HepG2 (cell line): ENCODE data around the gene SRSF3. TPM values are rescaled to one million over a fixed set of nuclear protein-coding genes. Genes with fewer than 3 reads are reported as not detected.

Experiments used
- CEBPG ChIP-seq: IDR thresholded peaks from 2 replicates; pipeline ENCODE4 v1.6.1; 2016
- HNF4G ChIP-seq, 2 experiments: sonication (generic) in 1 of 2; formaldehyde crosslinking in 1 of 2; IDR thresholded peaks; 2 replicates each; pipeline versions ENCODE4 v1.4.0 to v1.6.1; 2011 to 2020; ENCODE audit warnings: borderline replicate concordance in 2 of 2, low read depth in 2 of 2, mild to moderate bottlenecking in 2 of 2, low read length in 1 of 2, missing genetic modification reagents in 1 of 2, moderate library complexity in 1 of 2
- NFYB ChIP-seq: sonication (generic); formaldehyde crosslinking; IDR thresholded peaks from 2 replicates; pipeline ENCODE4 v1.4.0; 2020; ENCODE audit warnings: missing genetic modification reagents
- NR2F6 ChIP-seq, 2 experiments: IDR thresholded peaks; 2 replicates each; pipeline ENCODE4 v1.6.1; 2016; ENCODE audit warnings: antibody characterized with exemption in 1 of 2, mild to moderate bottlenecking in 1 of 2
- PPARG ChIP-seq: conservative IDR thresholded peaks from 2 replicates; pipeline ENCODE4 v1.6.1; 2016; ENCODE audit warnings: missing biosample characterization, missing genetic modification reagents
- PRPF4 ChIP-seq: fragments of 200-400 bp; formaldehyde crosslinking; IDR thresholded peaks from 2 replicates; pipeline ENCODE4 v1.6.1; 2016; ENCODE audit warnings: low read length, low read depth; ENCODE audit not compliant: poor library complexity, severe bottlenecking
- RARA ChIP-seq: IDR thresholded peaks from 2 replicates; pipeline ENCODE4 v1.6.1; 2016; ENCODE audit warnings: missing genetic modification reagents, missing compliant biosample characterization
- SOX13 ChIP-seq, 3 experiments: fragments of 450-650 bp in 1 of 3; sonication (generic) in 1 of 3; formaldehyde crosslinking in 1 of 3; IDR thresholded peaks in 2 of 3; conservative IDR thresholded peaks in 1 of 3; 2 replicates each; pipeline versions ENCODE4 v1.5.0 to v1.6.1; 2016 to 2020; ENCODE audit warnings: antibody characterized with exemption in 1 of 3, mild to moderate bottlenecking in 1 of 3, missing compliant biosample characterization in 1 of 3, missing genetic modification reagents in 1 of 3, moderate library complexity in 1 of 3
- SSRP1 ChIP-seq: IDR thresholded peaks from 2 replicates; pipeline ENCODE4 v1.6.1; 2016; ENCODE audit warnings: control low read depth
- TGIF2 ChIP-seq: IDR thresholded peaks from 2 replicates; pipeline ENCODE4 v1.6.1; 2016; ENCODE audit warnings: control low read depth, missing compliant biosample characterization
- ZNF432 ChIP-seq: sonication (generic); formaldehyde crosslinking; IDR thresholded peaks from 2 replicates; pipeline ENCODE4 v1.5.0; 2020; ENCODE audit warnings: missing genetic modification reagents, mild to moderate bottlenecking, borderline replicate concordance
- polyA plus RNA-seq, 8 experiments: library from polyadenylated mRNA; depleted of rRNA in 3 of 8; stranded (reverse) in 7 of 8; unstranded in 1 of 8; fragments of >200 nt; fragmentation: Illumina TruSeq in 4 of 8; extraction: Trizol in 4 of 8; gene quantifications; 2 replicates each; pipeline versions ENCODE4 v1.2.1 to v1.2.3, GENCODE V29; 2011 to 2016; ENCODE audit warnings: low read depth in 4 of 8, missing spikeins in 1 of 8, mixed read lengths in 1 of 8; ENCODE audit not compliant: insufficient read depth in 1 of 8
- total RNA-seq, 5 experiments: library from RNA; depleted of rRNA; stranded (reverse); fragments of >200 nt; fragmentation: Illumina TruSeq; extraction: Trizol; gene quantifications; 2 replicates each; pipeline ENCODE4 v1.2.3, GENCODE V29; 2016; ENCODE audit warnings: low read depth in 1 of 5
- TF ChIP-seq, protein P1 (sequence below): sonication (generic); formaldehyde crosslinking; IDR thresholded peaks from 2 replicates; pipeline ENCODE4 v1.4.0; 2020; ENCODE audit warnings: missing genetic modification reagents, borderline replicate concordance
- TF ChIP-seq, protein P2 (sequence below): conservative IDR thresholded peaks from 2 replicates; pipeline ENCODE4 v1.6.1; 2018; ENCODE audit warnings: missing genetic modification reagents
- TF ChIP-seq, protein P3 (sequence below): sonication (generic); IDR thresholded peaks from 2 replicates; pipeline ENCODE4 v1.6.1; 2016; ENCODE audit warnings: low read depth, borderline replicate concordance
- TF ChIP-seq, protein P4 (sequence below): IDR thresholded peaks from 2 replicates; pipeline ENCODE4 v1.4.0; 2020; ENCODE audit warnings: mild to moderate bottlenecking, missing genetic modification reagents
- TF ChIP-seq, protein P5 (sequence below): sonication (generic); formaldehyde crosslinking; IDR thresholded peaks from 2 replicates; pipeline ENCODE4 v1.8.1; 2023; ENCODE audit warnings: mild to moderate bottlenecking, inconsistent platforms, moderate library complexity, missing genetic modification reagents, borderline replicate concordance
- TF ChIP-seq, protein P6 (sequence below): sonication (generic); formaldehyde crosslinking; IDR thresholded peaks from 2 replicates; pipeline ENCODE4 v1.5.1; 2020; ENCODE audit warnings: missing genetic modification reagents, mild to moderate bottlenecking, borderline replicate concordance

Gene SRSF3
- total and polyA plus RNA-seq, 2 of the 13 experiments (the other 11 are each of a cell fraction or from before 2014, with no cell fraction given) = 206 to 684 TPM

DNA sequence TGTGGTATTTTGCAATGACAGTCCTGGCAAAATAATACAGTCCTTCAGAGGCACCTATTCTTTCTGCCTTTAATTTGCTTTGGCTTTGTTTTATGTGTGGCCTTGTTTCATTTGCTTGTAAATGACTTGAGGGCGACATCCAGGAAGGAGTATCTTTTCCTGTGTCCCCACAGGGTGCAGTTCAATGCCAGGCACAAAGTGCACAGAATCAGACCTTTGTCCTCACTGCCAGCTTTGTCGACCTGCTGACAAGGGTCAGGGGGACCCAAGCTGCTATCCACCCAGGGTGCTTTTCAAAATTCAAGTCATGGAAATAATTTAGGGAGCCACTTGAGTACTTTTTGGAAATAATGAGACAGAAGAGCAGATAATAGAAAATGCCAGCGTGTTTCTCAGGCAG, 47.4 kb downstream of the SRSF3 start (continued):
- TF ChIP-seq, protein P1, sequence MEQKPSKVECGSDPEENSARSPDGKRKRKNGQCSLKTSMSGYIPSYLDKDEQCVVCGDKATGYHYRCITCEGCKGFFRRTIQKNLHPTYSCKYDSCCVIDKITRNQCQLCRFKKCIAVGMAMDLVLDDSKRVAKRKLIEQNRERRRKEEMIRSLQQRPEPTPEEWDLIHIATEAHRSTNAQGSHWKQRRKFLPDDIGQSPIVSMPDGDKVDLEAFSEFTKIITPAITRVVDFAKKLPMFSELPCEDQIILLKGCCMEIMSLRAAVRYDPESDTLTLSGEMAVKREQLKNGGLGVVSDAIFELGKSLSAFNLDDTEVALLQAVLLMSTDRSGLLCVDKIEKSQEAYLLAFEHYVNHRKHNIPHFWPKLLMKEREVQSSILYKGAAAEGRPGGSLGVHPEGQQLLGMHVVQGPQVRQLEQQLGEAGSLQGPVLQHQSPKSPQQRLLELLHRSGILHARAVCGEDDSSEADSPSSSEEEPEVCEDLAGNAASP (CRISPR knock-in tag) = peak; percentile 78; the same call in 1 of the 2 replicates
- TF ChIP-seq, protein P2, sequence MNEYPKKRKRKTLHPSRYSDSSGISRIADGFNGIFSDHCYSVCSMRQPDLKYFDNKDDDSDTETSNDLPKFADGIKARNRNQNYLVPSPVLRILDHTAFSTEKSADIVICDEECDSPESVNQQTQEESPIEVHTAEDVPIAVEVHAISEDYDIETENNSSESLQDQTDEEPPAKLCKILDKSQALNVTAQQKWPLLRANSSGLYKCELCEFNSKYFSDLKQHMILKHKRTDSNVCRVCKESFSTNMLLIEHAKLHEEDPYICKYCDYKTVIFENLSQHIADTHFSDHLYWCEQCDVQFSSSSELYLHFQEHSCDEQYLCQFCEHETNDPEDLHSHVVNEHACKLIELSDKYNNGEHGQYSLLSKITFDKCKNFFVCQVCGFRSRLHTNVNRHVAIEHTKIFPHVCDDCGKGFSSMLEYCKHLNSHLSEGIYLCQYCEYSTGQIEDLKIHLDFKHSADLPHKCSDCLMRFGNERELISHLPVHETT = no peak
- TF ChIP-seq, protein P3, sequence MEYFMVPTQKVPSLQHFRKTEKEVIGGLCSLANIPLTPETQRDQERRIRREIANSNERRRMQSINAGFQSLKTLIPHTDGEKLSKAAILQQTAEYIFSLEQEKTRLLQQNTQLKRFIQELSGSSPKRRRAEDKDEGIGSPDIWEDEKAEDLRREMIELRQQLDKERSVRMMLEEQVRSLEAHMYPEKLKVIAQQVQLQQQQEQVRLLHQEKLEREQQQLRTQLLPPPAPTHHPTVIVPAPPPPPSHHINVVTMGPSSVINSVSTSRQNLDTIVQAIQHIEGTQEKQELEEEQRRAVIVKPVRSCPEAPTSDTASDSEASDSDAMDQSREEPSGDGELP = no peak
- TF ChIP-seq SSRP1 (no peak), RARA (CRISPR knock-in tag) (peak; percentile 68), ZNF432 (CRISPR knock-in tag) (no peak), CEBPG (CRISPR knock-in tag) (no peak), TGIF2 (CRISPR knock-in tag) (no peak), NR2F6 (IDR thresholded peaks at IDR 0.05) (peak; percentile 36; the same call in 1 of the 2 replicates), NR2F6 (CRISPR knock-in tag; IDR thresholded peaks at IDR 0.05) (peak; percentile 69), NFYB (CRISPR knock-in tag) (no peak), SOX13 (IDR thresholded peaks at IDR 0.05) (no peak), SOX13 (CRISPR knock-in tag; conservative IDR thresholded peaks at IDR 0.05 in 1 of 2, IDR thresholded peaks at IDR 0.05 in 1 of 2) (peak in 1 of 2 experiments; percentile 40; a peak in 1 of 4 replicates), HNF4G (IDR thresholded peaks at IDR 0.05; ENCODE audit: borderline replicate concordance, low read depth, low read length) (peak; percentile 77), HNF4G (CRISPR knock-in tag; IDR thresholded peaks at IDR 0.05; ENCODE audit: borderline replicate concordance, low read depth) (peak; percentile 77; the same call in 1 of the 2 replicates), PPARG (CRISPR knock-in tag) (peak; percentile 49), PRPF4 (no peak)
- TF ChIP-seq, protein P4, sequence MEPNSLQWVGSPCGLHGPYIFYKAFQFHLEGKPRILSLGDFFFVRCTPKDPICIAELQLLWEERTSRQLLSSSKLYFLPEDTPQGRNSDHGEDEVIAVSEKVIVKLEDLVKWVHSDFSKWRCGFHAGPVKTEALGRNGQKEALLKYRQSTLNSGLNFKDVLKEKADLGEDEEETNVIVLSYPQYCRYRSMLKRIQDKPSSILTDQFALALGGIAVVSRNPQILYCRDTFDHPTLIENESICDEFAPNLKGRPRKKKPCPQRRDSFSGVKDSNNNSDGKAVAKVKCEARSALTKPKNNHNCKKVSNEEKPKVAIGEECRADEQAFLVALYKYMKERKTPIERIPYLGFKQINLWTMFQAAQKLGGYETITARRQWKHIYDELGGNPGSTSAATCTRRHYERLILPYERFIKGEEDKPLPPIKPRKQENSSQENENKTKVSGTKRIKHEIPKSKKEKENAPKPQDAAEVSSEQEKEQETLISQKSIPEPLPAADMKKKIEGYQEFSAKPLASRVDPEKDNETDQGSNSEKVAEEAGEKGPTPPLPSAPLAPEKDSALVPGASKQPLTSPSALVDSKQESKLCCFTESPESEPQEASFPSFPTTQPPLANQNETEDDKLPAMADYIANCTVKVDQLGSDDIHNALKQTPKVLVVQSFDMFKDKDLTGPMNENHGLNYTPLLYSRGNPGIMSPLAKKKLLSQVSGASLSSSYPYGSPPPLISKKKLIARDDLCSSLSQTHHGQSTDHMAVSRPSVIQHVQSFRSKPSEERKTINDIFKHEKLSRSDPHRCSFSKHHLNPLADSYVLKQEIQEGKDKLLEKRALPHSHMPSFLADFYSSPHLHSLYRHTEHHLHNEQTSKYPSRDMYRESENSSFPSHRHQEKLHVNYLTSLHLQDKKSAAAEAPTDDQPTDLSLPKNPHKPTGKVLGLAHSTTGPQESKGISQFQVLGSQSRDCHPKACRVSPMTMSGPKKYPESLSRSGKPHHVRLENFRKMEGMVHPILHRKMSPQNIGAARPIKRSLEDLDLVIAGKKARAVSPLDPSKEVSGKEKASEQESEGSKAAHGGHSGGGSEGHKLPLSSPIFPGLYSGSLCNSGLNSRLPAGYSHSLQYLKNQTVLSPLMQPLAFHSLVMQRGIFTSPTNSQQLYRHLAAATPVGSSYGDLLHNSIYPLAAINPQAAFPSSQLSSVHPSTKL (CRISPR knock-in tag) = peak; percentile 57; the same call in 1 of the 2 replicates
- TF ChIP-seq, protein P5, sequence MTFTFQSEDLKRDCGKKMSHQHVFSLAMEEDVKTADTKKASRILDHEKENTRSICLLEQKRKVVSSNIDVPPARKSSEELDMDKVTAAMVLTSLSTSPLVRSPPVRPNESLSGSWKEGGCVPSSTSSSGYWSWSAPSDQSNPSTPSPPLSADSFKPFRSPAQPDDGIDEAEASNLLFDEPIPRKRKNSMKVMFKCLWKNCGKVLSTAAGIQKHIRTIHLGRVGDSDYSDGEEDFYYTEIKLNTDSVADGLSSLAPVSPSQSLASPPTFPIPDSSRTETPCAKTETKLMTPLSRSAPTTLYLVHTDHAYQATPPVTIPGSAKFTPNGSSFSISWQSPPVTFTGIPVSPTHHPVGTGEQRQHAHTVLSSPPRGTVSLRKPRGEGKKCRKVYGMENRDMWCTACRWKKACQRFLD = no peak
- TF ChIP-seq, protein P6, sequence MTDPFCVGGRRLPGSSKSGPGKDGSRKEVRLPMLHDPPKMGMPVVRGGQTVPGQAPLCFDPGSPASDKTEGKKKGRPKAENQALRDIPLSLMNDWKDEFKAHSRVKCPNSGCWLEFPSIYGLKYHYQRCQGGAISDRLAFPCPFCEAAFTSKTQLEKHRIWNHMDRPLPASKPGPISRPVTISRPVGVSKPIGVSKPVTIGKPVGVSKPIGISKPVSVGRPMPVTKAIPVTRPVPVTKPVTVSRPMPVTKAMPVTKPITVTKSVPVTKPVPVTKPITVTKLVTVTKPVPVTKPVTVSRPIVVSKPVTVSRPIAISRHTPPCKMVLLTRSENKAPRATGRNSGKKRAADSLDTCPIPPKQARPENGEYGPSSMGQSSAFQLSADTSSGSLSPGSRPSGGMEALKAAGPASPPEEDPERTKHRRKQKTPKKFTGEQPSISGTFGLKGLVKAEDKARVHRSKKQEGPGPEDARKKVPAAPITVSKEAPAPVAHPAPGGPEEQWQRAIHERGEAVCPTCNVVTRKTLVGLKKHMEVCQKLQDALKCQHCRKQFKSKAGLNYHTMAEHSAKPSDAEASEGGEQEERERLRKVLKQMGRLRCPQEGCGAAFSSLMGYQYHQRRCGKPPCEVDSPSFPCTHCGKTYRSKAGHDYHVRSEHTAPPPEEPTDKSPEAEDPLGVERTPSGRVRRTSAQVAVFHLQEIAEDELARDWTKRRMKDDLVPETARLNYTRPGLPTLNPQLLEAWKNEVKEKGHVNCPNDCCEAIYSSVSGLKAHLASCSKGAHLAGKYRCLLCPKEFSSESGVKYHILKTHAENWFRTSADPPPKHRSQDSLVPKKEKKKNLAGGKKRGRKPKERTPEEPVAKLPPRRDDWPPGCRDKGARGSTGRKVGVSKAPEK = no peak
